Fibroblast of peridontal ligament (primary cell): ENCODE results near the gene CRYL1.

Experiments used
- DNase-seq: peaks from one replicate; pipeline ENCODE4 v3.0.0-alpha.2; 2010; ENCODE audit errors: extremely low read depth

The CRYL1 gene

GRCh38 chr13:20373861-20374260, 151.8 kb downstream of the CRYL1 start:
- DNase-seq, result no peak

DNA sequence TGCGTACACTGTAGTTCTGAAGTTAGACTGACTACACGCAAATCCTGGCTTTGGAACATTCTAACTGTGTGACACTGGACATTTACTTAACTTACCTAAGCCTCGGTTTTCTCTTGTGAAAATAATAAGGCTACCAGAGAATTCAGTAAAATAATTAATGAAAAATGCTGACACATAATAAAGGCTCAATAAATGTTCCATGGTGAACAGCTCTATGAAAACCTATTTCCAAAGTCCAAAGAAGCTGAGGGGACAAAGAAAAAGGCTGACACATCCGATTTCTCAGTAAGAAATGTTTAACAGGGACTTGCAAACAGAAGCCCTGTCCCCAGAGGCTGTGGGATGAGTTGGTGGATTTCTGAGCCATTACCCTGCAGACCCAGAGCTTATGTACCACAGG, 153.8 kb downstream of the CRYL1 start:
- no peak for DNase-seq

GRCh38 chr13:20370815-20371421, 154.7 kb downstream of the CRYL1 start:
- DNase-seq, result no peak

DNA sequence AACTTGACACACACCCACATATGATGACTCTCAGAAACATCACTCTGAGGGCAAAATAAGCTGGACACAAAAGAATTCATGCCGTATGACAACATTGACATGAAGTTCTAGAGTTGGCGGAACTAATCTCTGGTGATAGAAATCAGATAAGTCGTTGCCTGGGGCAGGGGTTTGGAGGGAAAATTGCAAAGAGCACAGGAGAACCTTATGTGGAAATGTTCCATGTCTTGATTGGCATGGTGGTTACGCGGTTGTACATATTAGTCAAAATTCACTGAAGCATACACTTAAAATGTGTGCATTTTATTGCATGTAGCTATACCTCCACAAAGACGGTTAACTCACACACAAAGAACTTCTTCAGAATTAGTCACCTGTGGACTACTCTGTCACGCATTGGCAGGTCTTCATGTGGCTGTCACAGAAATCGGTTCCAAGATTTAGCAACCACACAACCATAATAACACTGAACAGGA, 155.7 kb downstream of the CRYL1 start:
- DNase-seq, result no peak

GRCh38 chr13:20366056-20366455, 159.6 kb downstream of the CRYL1 start:
- DNase-seq, result no peak

GRCh38 chr13:20363603-20364002, 162.1 kb downstream of the CRYL1 start:
- DNase-seq, result no peak

DNA sequence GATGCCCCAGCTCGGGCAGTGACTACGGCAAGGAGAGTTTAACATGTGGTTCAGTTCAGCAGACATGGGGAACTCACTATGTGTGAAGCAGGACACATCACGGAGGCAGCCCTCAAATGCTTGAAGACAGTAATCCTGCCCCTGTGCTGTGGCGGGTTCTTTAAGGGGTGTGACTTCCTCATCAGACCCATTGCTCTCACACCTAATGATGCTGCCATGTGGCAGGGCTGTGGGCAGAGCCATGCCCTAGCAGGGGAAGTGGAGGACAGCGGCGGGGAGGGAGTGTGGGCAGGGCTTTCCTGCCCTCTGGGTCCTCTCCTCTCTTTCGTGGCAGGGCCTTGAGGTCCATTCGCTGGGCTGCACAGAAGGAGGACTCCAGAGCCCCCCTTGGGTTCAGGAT, 162.5 kb downstream of the CRYL1 start:
- no peak for DNase-seq

GRCh38 chr13:20362484-20363041, 163.1 kb downstream of the CRYL1 start:
- DNase-seq, result no peak

DNA sequence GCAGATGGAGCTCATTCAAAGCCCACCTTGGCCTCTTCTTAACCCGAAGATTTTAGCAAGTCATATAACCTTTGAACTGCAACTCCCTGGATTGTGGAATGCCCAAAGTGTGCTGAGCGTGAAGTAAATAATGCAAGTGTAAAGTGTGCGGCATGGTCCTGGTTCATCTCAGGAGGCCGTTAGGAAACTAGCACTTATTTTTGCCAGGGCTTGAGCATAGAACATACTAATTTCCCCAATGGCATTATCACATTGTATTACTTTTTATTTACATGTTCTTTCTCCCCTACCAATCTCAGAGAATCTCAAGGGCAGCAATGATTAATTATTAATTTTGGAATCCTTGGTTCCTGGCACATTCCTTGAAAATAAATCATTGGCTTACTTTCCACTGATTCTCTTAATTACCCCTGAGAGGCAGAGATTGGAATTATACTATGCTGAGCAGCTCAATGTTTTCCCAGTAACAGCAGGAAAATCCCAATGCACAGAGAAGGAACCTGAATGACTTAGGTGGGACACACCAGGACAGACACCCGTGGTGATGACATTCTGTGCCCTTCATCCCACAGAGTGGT, 164.7 kb downstream of the CRYL1 start:
- DNase-seq, result no peak

GRCh38 chr13:20360041-20360491, 165.6 kb downstream of the CRYL1 start:
- peak; percentile 4 for DNase-seq

- DNase-seq, result peak; percentile 88
Observed at GRCh38 chr13:20359335-20359734, 166.3 kb downstream of the CRYL1 start.

GRCh38 chr13:20358022-20358421, 167.6 kb downstream of the CRYL1 start:
- no peak for DNase-seq

- no peak for DNase-seq
Observed at GRCh38 chr13:20356444-20356843, 169.2 kb downstream of the CRYL1 start.

DNA sequence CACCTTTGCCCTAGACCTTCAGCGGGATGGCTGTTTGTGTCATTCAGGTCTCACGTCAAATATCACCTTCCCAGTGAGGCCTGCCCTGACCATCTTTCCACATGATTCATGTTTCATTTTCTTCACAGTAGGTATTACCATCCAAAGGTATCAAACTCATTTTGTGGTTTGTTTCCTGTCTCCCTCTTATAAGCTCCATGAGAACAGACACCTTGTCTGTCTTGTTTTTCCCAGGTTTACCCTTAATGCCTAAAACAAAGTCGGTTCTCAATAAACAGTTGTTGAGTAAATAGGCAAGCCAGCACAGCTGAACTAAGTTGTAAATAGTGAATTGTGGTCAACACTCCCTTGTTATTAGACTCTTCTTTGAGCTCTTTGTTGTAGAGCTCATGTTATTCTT, 170.9 kb downstream of the CRYL1 start:
- DNase-seq, result no peak

GRCh38 chr13:20353973-20354372, 171.7 kb downstream of the CRYL1 start:
- peak; percentile 52 for DNase-seq
